GM19328 (cell line): ENCODE results near the gene SMIM5.

Experiments
- ATAC-seq: cut with Tn5 transposase; IDR thresholded peaks from one replicate; pipeline ENCODE4 v1.9.1; 2021; ENCODE audit warnings: mild to moderate bottlenecking, moderate library complexity; ENCODE audit not compliant: unreplicated experiment

The SMIM5 gene

DNA sequence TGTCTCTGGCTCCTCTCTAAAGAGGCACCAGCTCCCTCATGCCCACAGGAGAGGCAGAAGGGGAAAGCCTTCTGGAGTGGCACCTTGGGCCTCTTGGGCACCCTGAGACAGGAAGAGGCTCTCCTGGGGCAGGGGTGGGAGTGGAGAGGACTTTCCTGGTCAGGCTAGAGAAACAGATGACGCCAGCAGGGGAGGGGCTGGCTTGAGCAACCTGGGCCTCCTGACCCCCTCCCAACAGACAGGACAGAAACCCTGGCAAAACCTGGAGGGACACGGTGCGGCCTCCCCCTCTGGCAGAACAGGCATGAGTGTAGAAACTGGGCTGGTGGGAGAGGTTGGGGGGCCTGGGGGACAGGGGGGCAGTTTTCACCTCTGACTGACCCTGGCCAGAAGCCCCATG lies 6.1 kb downstream of the SMIM5 start:
- ATAC-seq, result no peak

DNA sequence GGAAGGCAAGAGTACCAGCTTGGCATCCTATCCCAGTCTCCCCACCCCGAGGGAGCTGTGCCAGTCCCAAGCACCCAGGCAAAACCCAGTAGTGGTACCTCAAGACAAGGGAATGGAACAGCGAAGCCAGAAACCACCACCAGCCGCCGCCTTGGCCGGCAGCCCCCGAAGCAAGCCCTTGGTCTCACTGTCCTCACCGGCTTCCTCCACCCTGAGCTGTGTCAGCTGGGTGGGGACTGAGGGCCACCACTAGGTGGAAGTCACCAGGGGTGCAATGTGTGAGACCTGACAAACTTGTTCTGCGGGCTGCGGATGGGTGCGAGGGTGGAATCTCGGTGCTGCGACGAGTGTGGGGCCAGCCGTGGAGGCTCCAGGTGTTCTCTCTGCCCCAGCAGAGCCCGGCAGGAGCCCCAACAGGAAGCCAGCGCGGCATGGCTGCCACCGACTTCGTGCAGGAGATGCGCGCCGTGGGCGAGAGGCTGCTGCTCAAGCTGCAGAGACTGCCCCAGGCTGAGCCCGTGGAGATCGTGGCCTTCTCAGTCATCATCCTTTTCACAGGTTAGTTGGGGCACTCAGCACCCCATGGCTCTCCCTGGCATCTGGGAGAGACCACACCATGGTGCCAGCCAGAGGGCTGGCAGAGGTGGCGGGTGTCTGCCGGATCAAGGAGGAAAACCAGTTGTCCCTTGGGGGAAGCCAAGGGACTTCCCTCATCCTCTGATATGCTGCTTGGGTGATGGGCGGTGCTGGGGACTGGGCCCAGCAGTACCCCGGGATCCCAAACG lies 6.7 kb downstream of the SMIM5 start:
- no peak for ATAC-seq

GRCh38 chr17:75640556-75641119 lies 7.4 kb downstream of the SMIM5 start:
- no peak for ATAC-seq

GRCh38 chr17:75641343-75641742 lies 8.1 kb downstream of the SMIM5 start:
- ATAC-seq, result no peak

GRCh38 chr17:75642182-75642783 lies 9.0 kb downstream of the SMIM5 start:
- no peak for ATAC-seq

- ATAC-seq, result no peak
These were observed 9.8 kb downstream of the SMIM5 start for GRCh38 chr17:75642784-75643642.

- no peak for ATAC-seq
These were observed 10.4 kb downstream of the SMIM5 start for GRCh38 chr17:75643643-75644017.

- no peak for ATAC-seq
These were observed 12.3 kb downstream of the SMIM5 start for GRCh38 chr17:75645501-75645888.

- peak; percentile 49 for ATAC-seq
These were observed 12.8 kb downstream of the SMIM5 start for GRCh38 chr17:75645889-75646637.

- no peak for ATAC-seq
These were observed 13.4 kb downstream of the SMIM5 start for GRCh38 chr17:75646638-75646992.

GRCh38 chr17:75647061-75647460 lies 13.8 kb downstream of the SMIM5 start:
- no peak for ATAC-seq

DNA sequence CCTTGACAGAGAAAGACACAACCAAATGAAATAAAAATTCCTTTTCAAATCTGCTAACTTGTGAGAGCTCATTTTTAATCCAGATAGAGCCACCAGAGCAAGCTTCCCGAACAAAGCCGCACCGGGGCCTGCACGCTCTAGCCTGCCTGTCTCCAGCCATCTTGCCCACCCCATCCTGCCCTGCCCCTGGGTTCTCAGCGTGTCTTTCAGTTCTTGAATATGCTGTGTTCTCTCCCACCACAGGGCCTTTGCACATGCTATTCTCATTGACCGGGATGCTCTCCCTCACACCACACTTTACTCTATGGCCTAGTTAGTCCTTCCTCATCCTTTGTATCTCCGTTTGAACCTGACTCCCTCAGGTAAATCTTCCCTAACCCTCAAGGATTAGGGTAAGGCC lies 14.7 kb downstream of the SMIM5 start:
- no peak for ATAC-seq

DNA sequence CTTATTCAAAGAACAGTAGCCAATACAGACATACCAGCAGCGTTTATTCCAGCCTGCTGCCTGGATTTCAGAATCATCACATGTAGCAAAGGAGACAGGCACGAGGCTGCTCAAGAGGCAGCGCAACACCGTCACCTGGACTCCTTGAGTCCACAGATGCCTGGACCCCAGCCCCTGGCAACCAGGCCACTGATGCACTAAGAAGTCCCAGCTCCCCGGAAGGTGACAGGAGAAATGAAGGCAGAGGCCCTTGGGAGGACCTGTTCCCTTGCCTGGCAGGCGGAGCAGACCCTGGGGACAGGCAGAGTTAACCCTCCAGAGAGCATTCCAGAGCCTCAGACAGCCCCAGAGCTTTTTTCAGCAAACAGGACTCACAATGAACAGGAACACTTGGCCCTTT lies 16.5 kb downstream of the SMIM5 start:
- no peak for ATAC-seq

GRCh38 chr17:75650874-75651273 lies 17.6 kb downstream of the SMIM5 start:
- no peak for ATAC-seq

GRCh38 chr17:75652341-75652740 lies 19.1 kb downstream of the SMIM5 start:
- ATAC-seq, result no peak

- ATAC-seq, result no peak
These were observed 19.8 kb downstream of the SMIM5 start for GRCh38 chr17:75652934-75653549.

GRCh38 chr17:75654176-75654575 lies 20.9 kb downstream of the SMIM5 start:
- no peak for ATAC-seq

DNA sequence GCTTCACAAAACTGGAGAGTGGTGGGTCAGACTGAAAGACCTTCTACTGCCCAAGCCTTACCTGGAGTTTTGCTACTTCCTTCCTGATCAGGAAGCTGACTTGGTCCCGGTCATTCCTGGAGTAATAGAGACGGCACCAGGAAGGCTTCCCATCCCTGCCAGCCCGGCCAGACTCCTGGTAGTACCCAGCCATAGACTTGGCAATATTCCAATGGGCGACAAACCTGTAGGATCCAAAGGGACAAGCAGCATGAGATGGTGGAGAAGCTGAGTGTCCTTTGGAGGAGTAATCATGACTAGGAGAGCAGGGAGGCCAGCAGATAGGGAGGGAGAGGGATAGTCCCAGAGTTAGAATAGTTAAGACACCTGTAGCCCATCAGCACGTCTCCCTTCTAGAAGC lies 25.0 kb downstream of the SMIM5 start:
- ATAC-seq, result no peak

DNA sequence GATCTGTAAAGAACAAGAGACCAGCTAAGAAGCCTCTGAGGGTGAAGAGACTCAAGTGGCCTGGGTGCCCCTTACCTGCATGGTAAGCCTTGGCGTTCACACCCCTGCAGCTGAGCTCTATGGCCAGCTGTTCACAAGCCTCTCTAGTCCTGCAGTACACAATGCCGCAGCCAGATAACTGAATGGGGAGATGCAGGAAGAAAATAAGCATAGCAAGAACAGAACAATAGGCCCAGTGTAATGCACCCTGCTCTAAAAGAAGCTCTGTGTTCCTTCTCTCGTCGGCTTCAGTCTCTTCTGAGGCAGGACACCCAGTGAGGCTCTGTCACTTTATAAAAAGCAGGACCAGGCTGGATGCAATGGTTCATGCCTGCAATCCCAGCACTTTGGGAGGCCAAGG lies 28.3 kb downstream of the SMIM5 start:
- ATAC-seq, result no peak

DNA sequence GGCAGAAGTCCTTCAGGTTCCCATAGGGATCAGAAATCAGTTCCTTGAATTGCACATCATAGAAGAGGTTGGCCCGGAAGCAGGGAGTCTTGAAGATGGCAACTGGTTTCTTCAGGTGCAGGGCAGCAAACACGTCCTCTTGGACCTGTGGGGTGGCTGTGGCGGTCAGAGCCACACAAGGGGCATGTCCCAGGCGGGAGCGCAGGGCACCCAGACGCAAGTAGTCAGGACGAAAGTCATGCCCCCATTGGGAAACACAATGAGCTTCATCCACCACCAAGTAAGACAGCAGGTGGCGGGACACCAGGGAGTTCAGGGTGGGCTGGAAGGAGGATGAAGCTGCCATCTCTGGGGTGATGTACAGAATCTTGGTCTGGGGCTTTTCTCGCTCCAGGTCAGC lies 29.3 kb downstream of the SMIM5 start:
- no peak for ATAC-seq
